AG10803 (cell line): ENCODE measurements around the gene ARHGAP26.

Experiments used
- DNase-seq: peaks from one replicate; pipeline ENCODE4 v3.0.0; 2010; ENCODE audit warnings: low read depth
- H3K4me3 ChIP-seq: 2 replicates; pipeline ENCODE4 v1.5.1; 2011; ENCODE audit warnings: mild to moderate bottlenecking, low read length, control low read depth
- TF ChIP-seq, protein P1 (sequence below): conservative IDR thresholded peaks from 2 replicates; pipeline ENCODE4 v1.5.1; 2011; ENCODE audit warnings: mild to moderate bottlenecking, low read length, control low read depth, inconsistent platforms

Gene ARHGAP26

DNA sequence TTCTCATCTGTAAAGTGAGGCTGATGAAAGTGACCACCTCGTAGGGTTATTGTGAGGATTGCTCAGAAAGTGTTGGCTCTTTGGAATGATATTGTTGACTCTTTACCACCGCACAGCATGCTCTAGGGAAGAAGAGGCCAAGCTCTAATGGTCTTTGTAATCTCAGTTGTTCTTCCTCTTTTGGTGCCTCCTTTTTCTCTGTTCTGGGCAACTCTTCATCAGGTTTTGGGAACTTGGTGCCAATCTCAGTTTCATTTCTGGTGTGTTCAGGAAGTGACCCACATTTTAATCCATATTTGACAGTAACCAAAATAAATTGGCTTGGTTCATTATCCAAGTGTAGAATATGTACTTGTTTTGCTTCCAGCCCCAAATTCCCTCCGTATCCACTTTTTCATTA is 25.1 kb downstream of the ARHGAP26 start:
- TF ChIP-seq, protein P1, sequence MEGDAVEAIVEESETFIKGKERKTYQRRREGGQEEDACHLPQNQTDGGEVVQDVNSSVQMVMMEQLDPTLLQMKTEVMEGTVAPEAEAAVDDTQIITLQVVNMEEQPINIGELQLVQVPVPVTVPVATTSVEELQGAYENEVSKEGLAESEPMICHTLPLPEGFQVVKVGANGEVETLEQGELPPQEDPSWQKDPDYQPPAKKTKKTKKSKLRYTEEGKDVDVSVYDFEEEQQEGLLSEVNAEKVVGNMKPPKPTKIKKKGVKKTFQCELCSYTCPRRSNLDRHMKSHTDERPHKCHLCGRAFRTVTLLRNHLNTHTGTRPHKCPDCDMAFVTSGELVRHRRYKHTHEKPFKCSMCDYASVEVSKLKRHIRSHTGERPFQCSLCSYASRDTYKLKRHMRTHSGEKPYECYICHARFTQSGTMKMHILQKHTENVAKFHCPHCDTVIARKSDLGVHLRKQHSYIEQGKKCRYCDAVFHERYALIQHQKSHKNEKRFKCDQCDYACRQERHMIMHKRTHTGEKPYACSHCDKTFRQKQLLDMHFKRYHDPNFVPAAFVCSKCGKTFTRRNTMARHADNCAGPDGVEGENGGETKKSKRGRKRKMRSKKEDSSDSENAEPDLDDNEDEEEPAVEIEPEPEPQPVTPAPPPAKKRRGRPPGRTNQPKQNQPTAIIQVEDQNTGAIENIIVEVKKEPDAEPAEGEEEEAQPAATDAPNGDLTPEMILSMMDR: no peak
- DNase-seq: no peak
- no peak overlapping the region for H3K4me3 ChIP-seq

DNA sequence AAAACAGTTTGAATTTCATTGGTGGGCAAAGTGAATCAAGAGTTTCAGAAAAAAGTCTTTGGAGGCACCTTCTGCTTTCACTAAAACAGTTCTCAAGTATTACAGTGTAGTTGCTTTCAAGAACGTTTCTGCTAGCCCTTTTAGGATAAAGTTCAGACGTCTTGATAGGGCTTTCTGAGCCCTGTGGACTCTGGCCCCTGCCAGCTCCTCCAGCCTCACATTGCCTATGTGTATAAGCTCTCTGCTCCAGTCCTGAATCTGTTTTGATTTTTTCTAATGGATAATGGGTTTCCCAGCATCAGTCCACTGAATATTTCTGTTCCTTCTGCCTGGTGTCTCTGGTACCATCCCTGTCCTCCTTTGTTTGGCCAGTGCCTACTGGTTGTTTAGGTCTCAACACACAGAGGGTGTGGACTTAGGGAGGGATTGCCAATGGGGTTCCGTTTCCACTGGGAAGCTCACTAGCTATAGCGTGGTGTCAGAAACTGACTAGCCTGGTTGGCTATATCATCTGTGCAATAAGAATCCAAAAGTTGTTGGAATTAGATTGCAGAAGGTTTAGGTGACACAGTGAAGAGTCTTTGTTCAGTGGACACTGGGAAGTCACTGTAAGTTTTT is 26.4 kb downstream of the ARHGAP26 start:
- TF ChIP-seq, protein P1: no peak
- H3K4me3 ChIP-seq: no peak overlapping the region
- no peak for DNase-seq

DNA sequence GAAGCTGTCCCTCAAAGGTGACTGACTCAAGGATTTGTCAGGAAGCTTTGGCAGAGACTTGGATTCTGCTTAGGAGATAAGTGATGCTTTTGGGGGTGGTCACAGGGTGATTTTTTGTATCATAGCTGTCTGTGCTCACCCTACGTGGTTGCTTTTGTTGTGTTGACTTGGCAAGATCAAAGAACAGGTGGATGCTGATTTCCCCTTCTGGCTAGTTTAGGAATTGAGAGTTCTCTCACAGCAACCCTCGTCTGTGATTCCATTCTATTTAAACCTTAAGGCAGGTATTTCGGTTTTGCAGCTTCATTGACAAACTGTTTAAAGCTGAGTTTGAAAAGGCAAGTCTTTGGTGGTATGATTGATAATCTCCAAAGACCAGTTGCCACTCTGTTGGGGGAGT is 27.2 kb downstream of the ARHGAP26 start:
- DNase-seq: no peak
- no peak overlapping the region for H3K4me3 ChIP-seq
- TF ChIP-seq, protein P1: no peak

DNA sequence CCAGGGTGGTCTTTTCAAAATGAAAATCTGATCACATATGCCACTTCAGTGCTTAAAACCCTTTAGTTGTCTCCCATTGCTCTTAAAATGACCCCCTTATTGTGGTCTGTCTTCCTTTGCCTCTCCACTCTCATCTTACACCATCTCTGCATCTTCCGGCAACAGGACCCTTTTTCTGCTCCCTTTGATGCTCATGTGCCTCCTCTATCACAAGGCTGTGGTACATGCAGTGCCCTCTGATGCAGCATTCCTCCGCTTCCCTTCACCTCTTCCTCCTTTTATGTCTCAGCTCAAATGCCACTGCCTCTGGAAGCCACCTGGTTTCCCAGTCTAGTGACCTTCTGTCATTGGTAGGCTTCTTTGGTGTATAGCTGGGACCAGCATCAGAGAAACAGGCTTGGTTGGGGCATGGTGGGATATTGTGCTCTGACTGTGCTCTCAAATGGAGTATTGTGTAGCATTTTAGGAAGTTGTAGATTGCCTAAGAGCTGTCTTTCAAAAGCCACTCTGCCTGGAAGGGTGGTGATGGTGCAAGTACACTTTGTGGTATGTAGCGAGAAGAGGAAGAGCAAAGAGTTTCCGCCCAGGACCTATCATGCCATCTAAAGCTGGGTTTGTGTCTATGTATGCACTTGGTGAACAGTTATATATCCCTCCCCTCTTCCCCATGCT is 28.1 kb downstream of the ARHGAP26 start:
- no peak overlapping the region for H3K4me3 ChIP-seq
- DNase-seq: no peak
- TF ChIP-seq, protein P1: no peak

DNA sequence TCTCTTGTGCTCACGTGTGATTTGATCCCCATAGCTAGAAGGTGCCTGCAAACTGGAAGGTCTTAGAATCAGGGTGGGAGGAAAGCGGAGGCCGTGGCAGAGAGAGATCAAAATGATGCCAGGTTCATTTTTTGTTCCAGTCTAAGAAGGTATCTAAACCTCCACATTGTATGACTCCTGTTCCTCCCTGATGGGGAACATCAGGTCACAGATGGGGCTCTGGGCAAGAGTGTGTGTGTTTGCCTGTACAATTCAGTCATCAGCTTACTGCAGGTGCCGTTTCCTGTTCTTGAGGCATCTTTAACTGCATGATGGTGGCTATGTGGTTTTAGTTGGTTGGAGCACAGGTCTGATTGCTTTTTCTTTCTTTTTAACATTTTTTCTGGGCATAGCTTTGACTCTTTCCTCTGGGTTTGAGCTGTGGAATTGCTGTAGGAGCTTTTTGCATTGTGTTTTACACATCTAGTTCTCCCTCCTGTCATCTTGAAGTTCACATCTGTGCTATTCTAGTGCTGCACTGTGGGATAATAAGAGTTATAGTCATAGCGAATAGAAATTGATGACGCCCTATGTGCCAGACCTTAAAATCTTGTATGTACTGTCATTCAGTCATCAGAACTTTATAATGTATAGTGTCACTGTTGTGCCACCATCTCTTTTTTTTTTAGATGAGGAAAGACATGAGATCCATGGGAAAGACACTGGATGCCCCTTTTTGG is 30.8 kb downstream of the ARHGAP26 start:
- no peak for DNase-seq
- TF ChIP-seq, protein P1: no peak
- no peak overlapping the region for H3K4me3 ChIP-seq

DNA sequence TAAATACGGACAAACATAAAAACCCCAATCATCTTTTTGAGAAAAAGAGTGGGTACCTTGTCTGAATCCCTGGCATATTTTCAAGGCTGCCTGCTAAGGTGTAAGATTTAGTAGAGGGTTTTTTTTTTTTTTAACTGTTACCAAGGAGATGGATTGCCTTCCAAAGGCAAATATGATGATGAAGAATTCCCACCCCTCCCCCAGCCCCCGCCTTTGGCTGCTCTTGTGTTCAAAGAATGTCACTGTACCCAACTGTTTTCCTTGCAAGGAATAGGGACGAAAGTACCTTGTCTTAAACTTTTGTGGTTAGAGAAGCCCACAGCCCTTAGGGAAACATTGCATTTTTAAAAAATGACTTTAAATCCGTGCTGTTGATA is 31.3 kb downstream of the ARHGAP26 start:
- H3K4me3 ChIP-seq: no peak overlapping the region
- DNase-seq: no peak
- TF ChIP-seq, protein P1: no peak
